ENCODE data around the gene EEPD1. TPM values are rescaled to one million over a fixed set of nuclear protein-coding genes. Genes with fewer than 3 reads are reported as not detected.

EEPD1 gene
- total and polyA plus RNA-seq, 3 donors from 2014 or later, result 10.2 to 11.8 (median 10.9) TPM

DNA sequence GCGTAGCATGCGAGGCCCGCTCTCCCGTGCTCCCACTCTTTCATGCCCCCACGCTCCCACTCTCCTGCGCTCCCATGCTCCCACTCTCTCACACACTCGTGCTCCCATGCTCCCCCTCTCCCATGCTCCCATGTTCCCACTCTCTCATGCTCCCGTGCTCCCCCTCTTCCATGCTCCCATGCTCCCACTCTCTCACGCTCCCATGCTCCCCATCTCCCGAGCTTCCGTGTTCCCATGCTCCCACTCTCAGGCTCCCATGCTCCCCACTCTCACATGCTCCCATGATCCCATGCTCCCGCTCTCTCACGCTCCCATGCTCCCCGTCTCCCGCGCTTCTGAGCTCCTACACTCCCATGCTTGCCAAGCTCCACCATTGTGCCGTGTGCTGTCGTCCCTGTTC, 152.2 kb downstream of the EEPD1 start:
- Histone ChIP-seq H3K4me3 (no peak overlapping the region), H3K27ac (no peak overlapping the region), H3K4me1 (peaks cover 27% of the 10 kb centered on the region), H3K36me3 (ENCODE audit: low read depth, missing control alignments) (no peaks in the 10 kb centered on the region), H3K27me3 (no peaks in the 10 kb centered on the region), H3K9me3 (no peaks in the 10 kb centered on the region)
- TF ChIP-seq CTCF (IDR thresholded peaks at IDR 0.05) (no peak), POLR2A (IDR thresholded peaks at IDR 0.05) (no peak)
- DNase-seq, result no peak
- WGBS, 2 donors, result 96 to 97% methylated on average over 18 of the region's 18 CpGs
- intact Hi-C loops (cut with DNase I; ENCODE audit: low total_unique reads), result no loop called here

DNA sequence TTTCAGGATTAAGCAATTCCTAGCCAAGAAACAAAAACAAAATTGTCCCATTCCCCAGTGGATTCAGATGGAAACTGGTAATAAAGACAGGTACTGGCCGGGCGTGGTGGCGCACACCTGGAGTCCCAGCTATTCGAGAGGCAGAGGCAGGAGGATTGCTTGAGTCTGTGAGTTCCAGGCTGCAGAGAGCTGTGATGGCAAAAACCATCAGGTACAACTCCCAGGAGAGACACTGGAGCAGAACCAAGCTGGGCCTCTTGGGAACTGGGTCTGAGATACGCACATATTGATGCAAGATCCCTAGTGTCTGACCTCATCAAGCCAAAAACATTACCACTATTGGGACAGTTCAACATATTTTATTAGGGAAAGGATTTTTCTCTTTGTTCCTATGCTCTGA, 152.6 kb downstream of the EEPD1 start:
- Histone ChIP-seq H3K4me3 (no peak overlapping the region), H3K27me3 (no peaks in the 10 kb centered on the region), H3K4me1 (peaks cover 27% of the 10 kb centered on the region), H3K27ac (no peak overlapping the region), H3K9me3 (no peaks in the 10 kb centered on the region), H3K36me3 (ENCODE audit: low read depth, missing control alignments) (no peaks in the 10 kb centered on the region)
- WGBS, 2 donors, result 95 to 96% methylated on average over 5 of the region's 5 CpGs
- TF ChIP-seq CTCF (IDR thresholded peaks at IDR 0.05) (no peak), POLR2A (IDR thresholded peaks at IDR 0.05) (no peak)
- DNase-seq, result peak; percentile 11
- intact Hi-C loops (cut with DNase I; ENCODE audit: low total_unique reads), result no loop called here

DNA sequence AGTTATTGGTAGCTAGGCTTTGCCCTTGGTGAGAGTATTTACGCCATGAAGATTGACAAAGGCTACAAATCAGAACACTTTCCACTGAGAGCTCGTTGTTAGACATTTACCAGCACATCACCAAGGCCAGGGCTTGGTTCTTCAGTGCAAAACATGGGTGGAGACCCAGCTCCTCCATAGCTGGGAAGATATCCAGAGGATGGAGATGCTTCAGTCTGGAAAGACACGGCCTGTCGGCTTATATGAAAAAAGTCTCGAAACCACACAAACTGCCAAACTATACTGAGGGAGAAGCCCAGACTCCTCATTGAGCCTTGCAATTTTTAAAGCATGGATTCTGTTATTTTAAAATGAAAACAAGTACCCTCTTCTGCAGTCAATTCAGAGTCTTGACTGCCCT, 153.2 kb downstream of the EEPD1 start:
- Histone ChIP-seq H3K27ac (no peak overlapping the region), H3K9me3 (no peaks in the 10 kb centered on the region), H3K27me3 (no peaks in the 10 kb centered on the region), H3K36me3 (ENCODE audit: low read depth, missing control alignments) (no peaks in the 10 kb centered on the region), H3K4me1 (peaks cover 21% of the 10 kb centered on the region), H3K4me3 (no peak overlapping the region)
- intact Hi-C loops (cut with DNase I; ENCODE audit: low total_unique reads), result no loop called here
- 56 to 83% methylated on average over 5 of the region's 5 CpGs for WGBS, 2 donors
- TF ChIP-seq CTCF (IDR thresholded peaks at IDR 0.05) (no peak), POLR2A (IDR thresholded peaks at IDR 0.05) (no peak)
- DNase-seq, result peak; percentile 10

DNA sequence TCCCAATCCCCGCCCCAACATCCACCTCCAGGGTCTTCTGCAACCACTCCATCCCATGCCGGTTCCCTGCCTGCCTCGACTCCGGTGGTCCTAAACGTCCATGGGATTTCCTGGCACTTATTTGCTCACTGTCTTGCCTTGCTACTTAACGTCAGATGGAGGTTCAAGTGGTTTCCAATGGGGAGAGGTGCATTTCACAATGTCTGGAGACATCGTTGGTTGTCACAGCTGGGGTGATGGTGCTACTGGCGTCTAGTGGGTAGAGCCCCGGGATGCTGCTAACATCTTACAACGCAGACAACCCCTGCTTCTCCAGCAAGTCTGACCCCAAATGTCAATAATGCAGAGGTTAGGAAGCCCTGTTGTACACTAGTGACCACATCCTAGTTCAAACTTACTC, 153.7 kb downstream of the EEPD1 start:
- WGBS, 2 donors, result 85 to 86% methylated on average over 10 of the region's 10 CpGs
- H3K4me3 ChIP-seq, result no peak overlapping the region
- intact Hi-C loops (cut with DNase I; ENCODE audit: low total_unique reads), result no loop called here
- H3K9me3 ChIP-seq, result no peaks in the 10 kb centered on the region
- H3K27ac ChIP-seq, result no peak overlapping the region
- no peaks in the 10 kb centered on the region for H3K27me3 ChIP-seq
- peak; percentile 1 for DNase-seq
- peaks cover 20% of the 10 kb centered on the region for H3K4me1 ChIP-seq
- no peak for TF ChIP-seq CTCF (IDR thresholded peaks at IDR 0.05)
- no peak for TF ChIP-seq POLR2A (IDR thresholded peaks at IDR 0.05)
- no peaks in the 10 kb centered on the region for H3K36me3 ChIP-seq (ENCODE audit: low read depth, missing control alignments)

GRCh38 chr7:36308031-36308430, 155.0 kb downstream of the EEPD1 start:
- H3K27me3 ChIP-seq, result no peaks in the 10 kb centered on the region
- no peak overlapping the region for H3K27ac ChIP-seq
- TF ChIP-seq CTCF (IDR thresholded peaks at IDR 0.05) (no peak), POLR2A (IDR thresholded peaks at IDR 0.05) (no peak)
- H3K9me3 ChIP-seq, result no peaks in the 10 kb centered on the region
- no peak for DNase-seq
- whole genome bisulfite sequencing, 2 donors, result 91 to 95% methylated on average over 5 to 10 of the region's 10 CpGs
- H3K4me1 ChIP-seq, result peaks cover 18% of the 10 kb centered on the region
- H3K4me3 ChIP-seq, result no peak overlapping the region
- intact Hi-C loops (cut with DNase I; ENCODE audit: low total_unique reads), result no loop called here
- H3K36me3 ChIP-seq (ENCODE audit: low read depth, missing control alignments), result no peaks in the 10 kb centered on the region
